ENCODE results near the gene CCDC167.

Gene CCDC167

DNA sequence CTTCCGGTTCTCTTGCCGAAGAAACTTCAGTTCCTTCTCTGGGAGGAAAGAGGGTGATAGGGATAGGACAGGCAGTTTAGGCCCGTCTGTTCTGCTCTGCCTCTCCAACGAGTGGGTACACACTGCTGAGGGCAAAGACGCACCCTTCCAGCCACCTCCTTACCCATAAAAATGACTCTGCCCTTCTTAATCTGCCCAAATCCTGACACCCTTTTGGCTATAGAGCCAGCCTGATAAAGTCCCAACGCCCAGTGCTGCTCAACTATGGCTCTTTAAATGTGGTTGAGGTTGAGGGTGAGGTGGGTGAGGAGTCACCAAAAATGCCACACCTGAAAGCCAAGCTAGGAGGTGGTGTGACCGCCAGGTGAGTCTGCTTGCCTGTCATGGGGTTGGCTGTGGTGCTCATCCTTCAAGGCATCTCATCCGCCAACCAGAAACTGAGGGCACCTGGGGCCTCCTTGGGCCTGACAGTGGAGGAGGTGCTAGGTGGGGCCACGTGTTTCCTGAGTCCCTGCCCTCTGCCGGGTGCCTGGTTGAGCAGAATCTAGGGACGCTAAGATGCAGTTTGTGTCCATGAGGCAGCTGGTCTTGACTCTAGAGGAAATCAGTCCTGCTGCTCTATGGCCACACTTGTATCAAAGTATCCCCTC is 16.3 kb downstream of the CCDC167 start:
- no peak for TF ChIP-seq ZNF274 (IDR thresholded peaks at IDR 0.05; ENCODE audit: low read depth, low read length)
- H3K4me3 ChIP-seq (ENCODE audit: low read length), result no peak overlapping the region

DNA sequence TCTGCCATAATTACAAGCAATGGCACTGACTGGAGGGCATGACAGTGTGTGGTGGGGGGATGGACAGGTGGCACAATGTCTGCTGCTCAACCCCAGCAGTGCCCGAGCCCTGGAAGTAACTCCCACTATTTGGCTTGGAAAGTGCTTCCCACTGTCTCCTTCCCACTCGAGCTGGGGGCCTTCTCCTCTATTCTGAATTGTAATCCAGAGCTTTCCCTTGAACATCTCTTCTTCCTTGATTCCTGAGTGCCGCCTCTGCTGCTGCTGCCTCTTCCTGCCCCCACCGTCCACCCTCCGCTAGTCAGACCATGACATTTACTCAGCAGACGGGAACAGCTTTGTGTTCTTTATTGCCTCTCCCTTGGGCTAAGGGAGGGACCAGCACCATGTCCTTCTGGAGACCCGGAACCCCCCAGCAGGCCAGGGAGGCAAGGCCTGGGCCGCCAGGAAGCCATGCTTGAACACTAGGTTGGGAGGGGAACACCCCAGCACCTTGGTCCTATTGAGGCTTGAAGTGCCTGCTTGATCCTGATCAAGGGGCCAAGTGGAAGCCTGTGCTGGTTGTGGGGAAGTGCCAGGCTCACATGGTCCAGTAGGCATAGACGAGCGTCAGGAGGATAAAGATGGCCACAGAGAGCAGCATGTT is 17.0 kb downstream of the CCDC167 start:
- no peak for TF ChIP-seq ZNF274 (IDR thresholded peaks at IDR 0.05; ENCODE audit: low read depth, low read length)
- H3K4me3 ChIP-seq (ENCODE audit: low read length), result no peak overlapping the region

DNA sequence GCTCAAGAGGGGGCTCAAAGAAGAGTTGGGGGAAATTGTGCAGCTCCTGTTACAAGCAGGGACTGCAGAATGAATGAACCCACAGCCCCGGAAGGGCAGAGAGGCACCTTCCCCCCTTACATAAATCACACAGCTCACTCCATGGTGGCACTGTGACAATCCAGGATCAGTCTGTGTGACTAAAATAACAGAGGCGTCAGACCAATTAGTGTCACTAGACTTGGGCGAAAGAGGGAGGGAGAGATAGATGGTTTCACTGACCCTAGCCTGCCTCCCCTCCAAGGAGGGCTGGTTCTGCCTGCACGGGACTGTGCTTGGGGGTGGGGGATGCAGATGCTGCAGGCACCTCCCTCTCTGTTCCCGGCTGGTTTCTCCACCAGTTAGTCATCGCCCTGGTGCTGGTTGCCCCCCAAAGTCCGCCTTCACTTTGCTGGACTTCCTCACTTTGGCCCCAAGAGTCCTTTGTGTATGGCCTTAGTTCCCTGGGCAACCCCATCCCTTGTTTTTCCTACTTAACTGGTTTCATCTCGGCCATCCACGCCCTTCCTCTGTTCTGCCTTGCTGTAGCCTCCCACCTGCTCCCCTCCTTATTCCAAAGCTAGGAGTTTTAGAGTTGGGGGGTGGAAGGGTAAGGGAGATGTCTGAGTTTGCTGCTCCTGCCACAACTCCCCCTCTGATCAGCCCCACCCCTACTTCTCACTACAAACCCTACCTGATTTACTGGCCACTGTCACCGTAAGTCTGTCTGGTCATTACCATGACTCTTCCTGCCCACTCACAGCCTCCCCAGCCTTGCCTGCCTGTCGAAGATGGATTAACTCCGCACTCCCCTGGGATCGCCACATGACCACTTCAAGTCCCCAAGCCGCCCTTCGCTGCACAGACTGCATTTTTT is 17.7 kb downstream of the CCDC167 start:
- TF ChIP-seq ZNF274 (IDR thresholded peaks at IDR 0.05; ENCODE audit: low read depth, low read length), result no peak
- H3K4me3 ChIP-seq (ENCODE audit: low read length), result no peak overlapping the region

DNA sequence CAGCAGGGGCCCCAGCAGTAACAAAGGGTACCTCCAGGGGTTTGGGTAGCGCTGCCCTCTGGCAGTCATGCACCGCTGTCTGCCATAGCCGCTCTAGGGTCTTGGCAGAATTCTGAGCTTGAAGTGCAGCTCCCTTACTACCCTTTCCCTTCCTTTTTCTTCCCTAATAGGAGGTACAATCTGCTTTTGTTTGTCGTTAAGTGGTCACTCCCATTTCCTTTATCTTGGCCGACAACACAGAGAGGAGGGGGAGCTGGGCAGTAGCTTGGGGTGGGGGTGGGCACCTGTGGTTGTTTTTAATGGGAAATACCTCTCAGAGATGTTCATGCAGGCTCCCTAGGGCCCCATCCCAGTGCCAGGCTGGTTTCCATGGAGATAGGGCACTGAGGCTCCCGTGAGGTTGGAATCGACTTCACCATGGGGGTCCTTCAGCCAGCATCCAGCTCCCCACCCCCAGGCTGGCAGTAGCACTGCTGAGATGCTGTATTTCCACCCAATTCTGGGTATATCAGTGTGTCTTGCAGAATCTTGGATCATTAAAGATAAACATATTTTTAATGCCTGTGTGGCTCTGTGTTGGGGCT is 18.6 kb downstream of the CCDC167 start:
- TF ChIP-seq ZNF274 (IDR thresholded peaks at IDR 0.05; ENCODE audit: low read depth, low read length), result no peak
- H3K4me3 ChIP-seq (ENCODE audit: low read length), result no peak overlapping the region

DNA sequence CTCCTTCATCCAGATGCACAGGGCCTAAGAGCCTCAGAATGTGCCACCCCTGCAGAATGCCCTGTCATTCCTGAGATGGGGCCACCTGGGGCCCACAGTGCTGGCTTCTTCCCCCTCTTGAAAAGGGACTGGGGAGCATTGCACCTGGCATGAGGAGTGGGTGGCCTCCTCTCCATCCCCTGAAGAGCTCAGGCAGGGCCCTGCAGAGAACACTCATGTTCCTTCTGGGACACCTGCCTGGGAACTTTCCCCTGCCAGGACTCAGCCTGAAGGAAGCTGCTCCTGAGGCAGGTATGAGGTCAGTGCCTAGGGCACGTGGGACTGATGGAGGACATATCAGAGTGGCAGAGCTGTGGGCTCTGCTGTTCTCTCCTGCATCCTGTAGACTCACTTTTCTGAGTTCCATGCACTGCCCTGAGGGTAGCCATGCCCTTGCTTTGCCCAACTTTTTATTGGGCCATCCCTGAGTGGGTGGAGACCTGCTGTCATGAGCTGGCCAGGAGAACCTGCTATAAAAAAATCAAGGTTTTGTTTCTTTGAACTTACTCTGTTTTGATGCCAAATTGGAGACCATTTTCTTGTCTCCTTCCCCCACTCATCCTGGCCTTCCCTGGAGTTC is 19.5 kb downstream of the CCDC167 start:
- H3K4me3 ChIP-seq (ENCODE audit: low read length), result no peak overlapping the region
- TF ChIP-seq ZNF274 (IDR thresholded peaks at IDR 0.05; ENCODE audit: low read depth, low read length), result no peak

DNA sequence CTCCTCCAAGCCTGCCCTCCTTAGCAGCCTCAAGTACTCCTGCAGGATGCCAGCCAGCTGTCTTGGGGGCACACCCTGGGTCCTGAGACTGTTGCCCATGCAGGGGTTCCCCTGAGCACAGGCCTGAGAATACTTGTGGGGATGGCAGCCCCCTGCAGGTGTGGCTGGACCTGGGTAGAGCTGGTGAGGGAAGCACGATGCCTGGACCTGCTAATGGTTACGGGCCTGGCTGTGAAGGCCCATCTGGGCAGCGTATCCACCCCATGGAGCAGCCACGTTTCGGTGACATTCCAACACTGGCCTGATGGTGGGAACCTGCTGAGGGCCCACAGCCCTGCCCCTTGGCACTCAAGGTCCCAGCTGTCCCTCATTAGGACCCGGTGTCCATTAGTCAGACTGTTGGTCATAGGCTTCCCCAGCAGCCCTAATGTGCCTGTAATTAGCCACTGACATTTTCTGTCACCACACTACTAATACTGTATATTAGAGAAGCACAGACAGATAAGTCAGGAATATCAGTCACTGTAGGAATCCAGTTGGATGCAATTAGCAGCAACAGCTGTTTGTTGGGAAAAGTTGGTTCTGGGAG is 20.3 kb downstream of the CCDC167 start:
- TF ChIP-seq ZNF274 (IDR thresholded peaks at IDR 0.05; ENCODE audit: low read depth, low read length), result no peak
- H3K4me3 ChIP-seq (ENCODE audit: low read length), result no peak overlapping the region

DNA sequence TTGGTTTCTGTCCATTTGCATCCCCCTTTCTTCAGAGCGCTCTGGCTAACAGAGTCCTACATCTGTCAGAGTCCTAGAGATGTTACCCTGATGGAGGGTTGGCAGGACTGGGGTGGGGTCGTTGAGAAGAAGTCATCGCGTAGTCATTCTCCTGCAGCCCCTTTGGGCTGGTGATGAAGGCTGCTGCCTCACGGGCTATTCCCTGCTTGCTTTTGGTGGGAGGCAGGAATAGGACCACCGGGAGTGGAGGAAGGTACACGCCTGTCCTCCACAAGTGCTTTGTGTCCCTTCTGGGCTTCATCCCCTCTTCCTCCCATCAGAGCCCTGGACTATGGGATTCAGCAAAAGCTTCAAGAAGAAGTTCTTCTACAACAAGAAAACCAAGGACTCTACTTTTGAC is 20.9 kb downstream of the CCDC167 start:
- no peak overlapping the region for H3K4me3 ChIP-seq (ENCODE audit: low read length)
- no peak for TF ChIP-seq ZNF274 (IDR thresholded peaks at IDR 0.05; ENCODE audit: low read depth, low read length)

DNA sequence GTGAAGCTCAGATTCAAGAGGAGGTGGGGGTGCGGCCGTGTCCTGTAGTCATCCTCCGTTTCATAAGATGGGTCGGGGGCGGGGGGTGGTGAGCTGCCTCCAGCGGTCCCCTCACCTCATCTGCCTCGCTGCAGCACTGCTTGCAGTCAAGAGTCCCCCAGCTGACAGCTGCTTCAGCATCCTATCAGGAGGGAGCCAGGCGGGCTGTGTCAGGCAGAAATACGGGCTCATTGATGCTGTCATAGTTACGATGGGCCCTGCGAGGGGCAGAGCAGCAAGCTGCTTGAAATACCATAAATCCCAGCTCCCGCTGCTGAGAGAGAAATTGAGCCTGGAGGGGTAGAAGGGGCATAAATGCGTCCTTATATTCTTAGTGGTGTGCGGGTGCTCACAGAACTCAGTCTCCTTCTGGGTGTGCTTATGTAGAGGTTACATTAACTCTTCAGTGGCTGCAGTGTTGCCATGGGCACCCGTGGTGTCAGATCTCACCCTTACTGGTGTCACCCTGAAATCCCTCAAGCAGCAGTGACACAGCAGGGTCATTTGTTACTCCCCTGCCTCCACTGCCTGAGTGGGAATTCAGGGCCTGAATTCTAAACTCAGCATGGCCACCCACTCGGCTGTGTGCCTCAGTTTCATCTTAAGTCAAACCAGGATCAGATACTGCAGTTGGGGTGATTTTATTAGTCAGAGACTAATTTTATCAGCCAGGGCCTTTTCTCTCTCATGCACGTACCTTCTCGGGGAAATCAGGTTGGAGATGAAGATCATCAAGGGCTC is 21.8 kb downstream of the CCDC167 start:
- no peak for TF ChIP-seq ZNF274 (IDR thresholded peaks at IDR 0.05; ENCODE audit: low read depth, low read length)
- H3K4me3 ChIP-seq (ENCODE audit: low read length), result no peak overlapping the region

DNA sequence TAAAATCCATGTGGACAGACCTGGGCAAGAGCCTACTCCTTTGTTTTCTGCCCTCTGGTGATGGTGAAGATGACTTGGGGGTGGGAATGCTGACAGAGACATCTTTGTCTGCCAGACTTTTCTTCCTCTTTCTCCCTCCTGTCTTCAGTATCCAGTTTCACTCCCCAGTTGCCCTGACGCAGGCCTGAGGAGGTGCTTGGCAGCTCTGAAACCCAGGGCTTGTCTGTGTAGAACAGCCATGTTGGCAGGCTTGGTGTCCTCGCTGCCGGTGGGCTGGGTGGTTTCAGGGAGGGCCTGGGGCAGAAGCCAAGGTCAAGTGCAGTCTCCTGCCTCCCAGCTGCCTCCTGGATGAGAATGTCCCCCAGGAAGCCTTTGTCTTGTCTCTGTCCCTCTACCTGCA is 22.5 kb downstream of the CCDC167 start:
- TF ChIP-seq ZNF274 (IDR thresholded peaks at IDR 0.05; ENCODE audit: low read depth, low read length), result no peak
- no peak overlapping the region for H3K4me3 ChIP-seq (ENCODE audit: low read length)

DNA sequence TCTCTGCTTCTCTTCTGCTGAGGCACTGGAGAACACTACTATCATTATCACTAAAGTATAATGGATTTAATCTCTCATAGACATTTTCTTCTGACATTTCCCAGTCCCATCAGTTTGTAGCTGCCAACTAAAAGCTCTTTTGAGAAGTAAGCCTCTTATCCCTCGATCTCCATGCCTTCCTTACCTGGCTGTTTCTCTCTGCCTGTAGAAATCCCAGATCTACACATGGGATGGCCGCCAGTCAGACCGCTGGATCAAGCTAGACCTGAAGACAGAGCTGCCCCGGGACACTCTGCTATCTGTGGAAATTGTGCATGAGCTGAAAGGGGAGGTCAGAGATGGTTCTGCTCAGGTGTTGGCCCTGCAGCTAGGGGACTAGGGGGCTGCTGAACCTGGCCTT is 25.4 kb downstream of the CCDC167 start:
- no peak overlapping the region for H3K4me3 ChIP-seq (ENCODE audit: low read length)
- no peak for TF ChIP-seq ZNF274 (IDR thresholded peaks at IDR 0.05; ENCODE audit: low read depth, low read length)

DNA sequence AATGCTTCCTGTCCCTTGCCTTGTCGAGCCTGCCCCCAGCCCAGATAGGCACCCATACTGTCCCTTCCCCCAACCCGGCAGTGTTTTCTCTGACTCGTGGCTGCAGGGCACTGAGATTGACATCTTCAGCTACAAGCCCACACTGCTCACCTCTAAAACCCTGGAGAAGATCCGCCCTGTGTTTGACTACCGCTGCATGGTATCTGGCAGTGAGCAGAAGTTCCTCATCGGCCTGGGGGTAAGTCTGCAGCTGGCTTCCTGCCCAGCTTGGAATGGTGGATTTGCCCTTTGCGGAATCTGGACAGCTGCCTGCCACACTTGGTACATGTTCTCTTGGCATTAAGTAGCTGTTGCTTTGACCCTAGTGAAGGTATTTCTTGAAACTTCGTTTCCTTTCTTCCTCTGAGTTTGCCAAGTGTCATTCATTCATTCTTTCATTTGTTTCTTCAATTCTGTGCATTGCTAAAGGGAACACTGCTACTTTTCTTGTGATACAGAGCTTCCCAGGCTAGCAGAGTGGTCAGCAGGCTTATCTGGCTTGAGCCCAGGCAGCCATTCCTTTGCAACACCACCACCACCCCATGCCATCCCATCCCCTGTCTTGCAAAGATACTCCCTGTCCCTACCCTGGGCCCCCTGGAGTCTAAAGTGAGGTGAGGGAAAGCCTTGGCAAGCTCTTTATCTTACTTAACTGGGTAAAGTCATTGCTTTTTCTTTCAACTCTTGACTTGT is 26.2 kb downstream of the CCDC167 start:
- TF ChIP-seq ZNF274 (IDR thresholded peaks at IDR 0.05; ENCODE audit: low read depth, low read length), result no peak
- H3K4me3 ChIP-seq (ENCODE audit: low read length), result no peak overlapping the region

DNA sequence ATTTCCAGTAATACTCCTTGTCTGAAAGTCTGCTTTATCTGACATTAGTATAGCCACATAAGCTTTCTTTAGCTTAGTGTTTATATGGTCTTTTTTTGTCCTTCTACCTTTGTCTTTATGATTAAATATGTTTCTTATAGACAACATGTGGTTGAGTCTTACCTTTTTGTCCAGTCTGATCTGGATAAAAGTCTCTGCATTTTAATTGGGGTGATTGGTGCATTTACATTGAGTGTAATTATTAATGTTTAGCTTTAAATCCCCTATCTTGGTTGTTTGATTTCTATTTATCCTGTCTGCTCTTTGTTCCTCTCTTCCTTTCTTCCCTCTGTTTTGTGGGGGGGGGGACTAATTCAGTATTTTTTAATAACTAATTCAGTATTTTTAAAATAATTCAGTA is 32.0 kb downstream of the CCDC167 start:
- no peak overlapping the region for H3K4me3 ChIP-seq (ENCODE audit: low read length)
- no peak for TF ChIP-seq ZNF274 (IDR thresholded peaks at IDR 0.05; ENCODE audit: low read depth, low read length)
